ENCODE results near the gene ETDA.

GRCh38 chrX:135287266-135287823 lies 35.5 kb downstream of the ETDA start:
- TF ChIP-seq, protein P1, sequence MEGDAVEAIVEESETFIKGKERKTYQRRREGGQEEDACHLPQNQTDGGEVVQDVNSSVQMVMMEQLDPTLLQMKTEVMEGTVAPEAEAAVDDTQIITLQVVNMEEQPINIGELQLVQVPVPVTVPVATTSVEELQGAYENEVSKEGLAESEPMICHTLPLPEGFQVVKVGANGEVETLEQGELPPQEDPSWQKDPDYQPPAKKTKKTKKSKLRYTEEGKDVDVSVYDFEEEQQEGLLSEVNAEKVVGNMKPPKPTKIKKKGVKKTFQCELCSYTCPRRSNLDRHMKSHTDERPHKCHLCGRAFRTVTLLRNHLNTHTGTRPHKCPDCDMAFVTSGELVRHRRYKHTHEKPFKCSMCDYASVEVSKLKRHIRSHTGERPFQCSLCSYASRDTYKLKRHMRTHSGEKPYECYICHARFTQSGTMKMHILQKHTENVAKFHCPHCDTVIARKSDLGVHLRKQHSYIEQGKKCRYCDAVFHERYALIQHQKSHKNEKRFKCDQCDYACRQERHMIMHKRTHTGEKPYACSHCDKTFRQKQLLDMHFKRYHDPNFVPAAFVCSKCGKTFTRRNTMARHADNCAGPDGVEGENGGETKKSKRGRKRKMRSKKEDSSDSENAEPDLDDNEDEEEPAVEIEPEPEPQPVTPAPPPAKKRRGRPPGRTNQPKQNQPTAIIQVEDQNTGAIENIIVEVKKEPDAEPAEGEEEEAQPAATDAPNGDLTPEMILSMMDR (IDR thresholded peaks at IDR 0.05) = no peak
- TF ChIP-seq EZH2 (IDR thresholded peaks at IDR 0.05) = no peak
